Liver (tissue), 9 donors: ENCODE measurements around the gene NADSYN1. TPM values are rescaled to one million over a fixed set of nuclear protein-coding genes. Genes with fewer than 3 reads are reported as not detected.

Source experiments
- DNase-seq: peaks from one replicate; pipeline ENCODE4 v3.0.0-alpha.2; 2017; ENCODE audit warnings: low spot score
- H3K27ac ChIP-seq, 2 donors: one replicate each; pipeline ENCODE4 v1.7.0; 2013; ENCODE audit warnings: inconsistent platforms in 2 of 2, low read length in 2 of 2, control low read depth in 1 of 2, low read depth in 1 of 2, mild to moderate bottlenecking in 1 of 2
- H3K27me3 ChIP-seq, 4 donors: one replicate each; pipeline versions ENCODE4 v1.6.1 to v1.7.0; 2013; ENCODE audit warnings: low read length in 3 of 4, inconsistent platforms in 1 of 4, mild to moderate bottlenecking in 1 of 4, moderate library complexity in 1 of 4; ENCODE audit not compliant: control insufficient read depth in 4 of 4, insufficient read depth in 4 of 4
- H3K36me3 ChIP-seq, 4 donors: one replicate each; pipeline versions ENCODE4 v1.6.1 to v1.7.0; 2013; ENCODE audit warnings: low read length in 3 of 4, mild to moderate bottlenecking in 3 of 4, low read depth in 1 of 4, moderate library complexity in 1 of 4; ENCODE audit not compliant: control insufficient read depth in 4 of 4, insufficient read depth in 3 of 4
- H3K4me1 ChIP-seq, 4 donors: one replicate each; pipeline versions ENCODE4 v1.6.1 to v1.7.0; 2013; ENCODE audit warnings: low read length in 3 of 4, mild to moderate bottlenecking in 3 of 4, moderate library complexity in 1 of 4; ENCODE audit not compliant: control insufficient read depth in 4 of 4, insufficient read depth in 4 of 4
- H3K4me3 ChIP-seq, 3 donors: one replicate each; pipeline versions ENCODE4 v1.6.1 to v1.7.0; 2013; ENCODE audit warnings: low read length in 3 of 3, control low read depth in 1 of 3, low read depth in 1 of 3, mild to moderate bottlenecking in 1 of 3
- H3K9ac ChIP-seq, 2 donors: one replicate each; pipeline ENCODE4 v1.7.0; 2013; ENCODE audit warnings: low read length in 2 of 2, mild to moderate bottlenecking in 2 of 2, moderate library complexity in 2 of 2, control low read depth in 1 of 2, low read depth in 1 of 2
- H3K9me3 ChIP-seq, 4 donors: one replicate each; pipeline versions ENCODE4 v1.6.1 to v1.7.0; 2013; ENCODE audit warnings: low read length in 3 of 4; ENCODE audit not compliant: control insufficient read depth in 4 of 4
- EGR1 ChIP-seq, 2 donors: IDR thresholded peaks; 2 replicates each; pipeline ENCODE4 v1.6.1; 2016 to 2018; ENCODE audit warnings: antibody characterized with exemption in 2 of 2, low read depth in 2 of 2
- FOXA1 ChIP-seq: IDR thresholded peaks from 2 replicates; pipeline ENCODE4 v1.6.1; 2016; ENCODE audit warnings: antibody characterized with exemption
- FOXA2 ChIP-seq: IDR thresholded peaks from 2 replicates; pipeline ENCODE4 v1.6.1; 2016; ENCODE audit warnings: antibody characterized with exemption
- GABPA ChIP-seq, 2 donors: IDR thresholded peaks in 1 of 2; conservative IDR thresholded peaks in 1 of 2; 2 replicates each; pipeline ENCODE4 v1.6.1; 2016; ENCODE audit warnings: antibody characterized with exemption in 2 of 2, mild to moderate bottlenecking in 1 of 2, moderate library complexity in 1 of 2
- HNF4A ChIP-seq, 2 donors: conservative IDR thresholded peaks; 2 replicates each; pipeline ENCODE4 v1.6.1; 2016; ENCODE audit warnings: antibody characterized with exemption in 2 of 2, mild to moderate bottlenecking in 2 of 2
- HNF4G ChIP-seq: IDR thresholded peaks from 2 replicates; pipeline ENCODE4 v1.6.1; 2016; ENCODE audit warnings: antibody characterized with exemption
- NR2F2 ChIP-seq: IDR thresholded peaks from 2 replicates; pipeline ENCODE4 v1.6.1; 2016; ENCODE audit warnings: antibody characterized with exemption
- RAD21 ChIP-seq, 2 donors: IDR thresholded peaks; 2 replicates each; pipeline ENCODE4 v1.6.1; 2016; ENCODE audit warnings: antibody characterized with exemption in 2 of 2, mild to moderate bottlenecking in 2 of 2
- RXRA ChIP-seq, 2 donors: IDR thresholded peaks; 2 replicates each; pipeline ENCODE4 v1.6.1; 2017 to 2018; ENCODE audit warnings: antibody characterized with exemption in 2 of 2, mild to moderate bottlenecking in 1 of 2
- TAF1 ChIP-seq: conservative IDR thresholded peaks from 2 replicates; pipeline ENCODE4 v1.6.1; 2016; ENCODE audit warnings: antibody characterized with exemption, mild to moderate bottlenecking
- YY1 ChIP-seq: IDR thresholded peaks from 2 replicates; pipeline ENCODE4 v1.6.1; 2016; ENCODE audit warnings: antibody characterized with exemption, mild to moderate bottlenecking
- WGBS: extraction: QIAGEN DNeasy Blood & Tissue Kit; methylation state at CpG from one replicate; pipeline ENCODE4 v1.1.7; 2013; 5-methylcytosine and 5-hydroxymethylcytosine counted together
- polyA plus RNA-seq, 2 donors: library from polyadenylated mRNA; stranded (reverse) in 1 of 2; unstranded in 1 of 2; fragments of 200-250 nt in 1 of 2; fragments of >200 nt in 1 of 2; fragmentation: Nextera tagmentation in 1 of 2; extraction: Ambion mirVana in 1 of 2; gene quantifications; one replicate each; pipeline versions ENCODE4 v1.2.1 to v1.2.3, GENCODE V29; 2013 to 2015
- total RNA-seq, 2 donors: library from RNA; depleted of rRNA; stranded (reverse); fragments of >200 nt; gene quantifications; one replicate each; pipeline ENCODE4 v1.2.3, GENCODE V29; 2014
- TF ChIP-seq, protein P1 (sequence below): IDR thresholded peaks from 2 replicates; pipeline ENCODE4 v1.6.1; 2016; ENCODE audit warnings: antibody characterized with exemption
- TF ChIP-seq, protein P2 (sequence below): IDR thresholded peaks from 2 replicates; pipeline ENCODE4 v1.6.1; 2016; ENCODE audit warnings: antibody characterized with exemption
- TF ChIP-seq, protein P3 (sequence below): fragments of 150-350 bp; IDR thresholded peaks from 2 replicates; pipeline ENCODE4 v1.5.1; 2017; ENCODE audit warnings: improper control_type of control experiment, low read depth, low read length; ENCODE audit not compliant: missing input control
- donor health status: healthy.
- donor health status: healthy.
- donor health status: healthy.
- donor health status: healthy.
- donor health status: healthy.

The NADSYN1 gene
- total and polyA plus RNA-seq, 4 donors: 16.6 to 33.6 (median 22.2) TPM

DNA sequence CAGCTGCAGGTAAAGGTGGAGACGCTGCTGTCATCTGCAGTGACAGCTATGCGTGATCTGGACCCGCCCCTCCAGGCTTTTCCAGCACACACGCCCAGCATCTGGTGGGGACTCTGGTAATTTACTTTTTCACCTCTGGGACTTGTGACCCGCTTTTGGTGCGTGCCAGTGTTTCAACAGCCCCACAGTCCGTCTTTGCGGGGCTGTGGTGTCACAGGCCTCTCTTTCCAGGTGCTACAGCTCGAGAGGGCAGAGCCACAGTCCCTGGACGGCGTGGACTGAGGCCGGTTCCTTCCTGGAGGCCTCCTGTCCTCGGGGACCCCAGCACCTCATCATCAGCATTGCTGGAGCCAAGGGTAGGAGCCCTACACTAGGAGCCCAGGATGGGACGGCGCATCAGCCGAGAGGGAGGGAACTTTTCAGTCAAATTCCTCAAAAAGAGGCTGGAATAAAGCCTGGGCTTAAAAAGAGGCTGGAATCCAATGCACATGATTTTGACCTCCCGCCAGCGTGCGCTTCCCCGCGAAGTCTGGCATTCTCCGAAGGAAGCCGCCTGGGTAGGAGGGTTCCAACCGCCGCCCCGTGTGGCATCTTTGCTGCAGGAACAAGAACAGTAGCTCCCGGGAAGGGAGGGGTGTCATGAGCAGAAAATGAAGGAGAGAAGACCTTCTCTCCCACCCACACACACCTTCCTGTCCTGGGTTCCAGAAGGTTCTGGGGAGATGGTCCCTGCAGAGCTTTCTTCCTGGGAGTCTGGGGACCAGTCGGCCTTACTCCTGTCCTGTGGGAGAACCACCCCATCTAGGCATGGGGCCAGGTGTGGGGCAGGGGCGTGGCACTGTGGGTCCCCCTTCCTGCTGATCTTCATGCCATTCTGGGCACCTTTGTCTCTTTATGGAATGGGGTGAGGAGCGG is 48.3 kb downstream of the NADSYN1 start:
- Histone ChIP-seq H3K9me3 (no peaks in the 10 kb centered on the region), H3K27me3 (no peaks in the 10 kb centered on the region), H3K27ac (no peak overlapping the region), H3K36me3 (peaks cover 3 to 39% (median 21%) of the 10 kb centered on the region in 4 donors), H3K4me1 (peaks cover 0 to 10% (median 1%) of the 10 kb centered on the region in 4 donors), H3K9ac (no peak overlapping the region), H3K4me3 (no peak overlapping the region)
- WGBS: 95% methylated on average over 30 of the region's 30 CpGs
- TF ChIP-seq RAD21 (IDR thresholded peaks at IDR 0.05) (no peak), FOXA2 (no peak), HNF4A (conservative IDR thresholded peaks at IDR 0.05) (no peak), RXRA (IDR thresholded peaks at IDR 0.05) (no peak), YY1 (no peak), TAF1 (no peak)
- TF ChIP-seq, protein P1, sequence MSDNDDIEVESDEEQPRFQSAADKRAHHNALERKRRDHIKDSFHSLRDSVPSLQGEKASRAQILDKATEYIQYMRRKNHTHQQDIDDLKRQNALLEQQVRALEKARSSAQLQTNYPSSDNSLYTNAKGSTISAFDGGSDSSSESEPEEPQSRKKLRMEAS: no peak
- DNase-seq: no peak

DNA sequence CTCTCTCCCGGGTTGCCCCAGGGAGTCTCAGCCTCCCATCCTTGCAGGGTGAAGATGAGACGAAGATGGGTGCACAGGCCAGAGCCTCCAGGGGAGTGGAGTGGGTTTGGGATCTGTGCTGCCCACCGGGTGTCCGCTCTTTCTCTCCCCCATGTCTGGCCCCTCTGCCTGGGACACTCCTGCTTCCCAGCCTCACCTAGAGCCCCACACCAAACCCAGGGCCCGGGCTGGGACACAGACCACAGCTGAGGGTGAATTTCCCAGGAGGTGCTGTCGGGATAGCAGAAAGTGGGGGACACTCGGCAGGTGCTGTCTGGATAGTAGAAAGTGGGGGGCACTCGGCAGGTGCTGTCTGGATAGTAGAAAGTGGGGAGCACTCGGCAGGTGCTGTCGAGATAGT is 49.0 kb downstream of the NADSYN1 start:
- H3K4me3 ChIP-seq: no peak overlapping the region
- TF ChIP-seq RAD21 (IDR thresholded peaks at IDR 0.05) (no peak), GABPA (IDR thresholded peaks at IDR 0.05 in 1 of 2, conservative IDR thresholded peaks at IDR 0.05 in 1 of 2) (no peak), RXRA (IDR thresholded peaks at IDR 0.05) (no peak), EGR1 (IDR thresholded peaks at IDR 0.05; ENCODE audit: low read depth in 2 of 2) (no peak), NR2F2 (no peak), TAF1 (no peak), FOXA1 (no peak), HNF4A (conservative IDR thresholded peaks at IDR 0.05) (no peak), YY1 (no peak), HNF4G (no peak)
- TF ChIP-seq, protein P2, sequence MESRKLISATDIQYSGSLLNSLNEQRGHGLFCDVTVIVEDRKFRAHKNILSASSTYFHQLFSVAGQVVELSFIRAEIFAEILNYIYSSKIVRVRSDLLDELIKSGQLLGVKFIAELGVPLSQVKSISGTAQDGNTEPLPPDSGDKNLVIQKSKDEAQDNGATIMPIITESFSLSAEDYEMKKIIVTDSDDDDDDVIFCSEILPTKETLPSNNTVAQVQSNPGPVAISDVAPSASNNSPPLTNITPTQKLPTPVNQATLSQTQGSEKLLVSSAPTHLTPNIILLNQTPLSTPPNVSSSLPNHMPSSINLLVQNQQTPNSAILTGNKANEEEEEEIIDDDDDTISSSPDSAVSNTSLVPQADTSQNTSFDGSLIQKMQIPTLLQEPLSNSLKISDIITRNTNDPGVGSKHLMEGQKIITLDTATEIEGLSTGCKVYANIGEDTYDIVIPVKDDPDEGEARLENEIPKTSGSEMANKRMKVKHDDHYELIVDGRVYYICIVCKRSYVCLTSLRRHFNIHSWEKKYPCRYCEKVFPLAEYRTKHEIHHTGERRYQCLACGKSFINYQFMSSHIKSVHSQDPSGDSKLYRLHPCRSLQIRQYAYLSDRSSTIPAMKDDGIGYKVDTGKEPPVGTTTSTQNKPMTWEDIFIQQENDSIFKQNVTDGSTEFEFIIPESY: no peak
- TF ChIP-seq, protein P1: no peak
- TF ChIP-seq, protein P3, sequence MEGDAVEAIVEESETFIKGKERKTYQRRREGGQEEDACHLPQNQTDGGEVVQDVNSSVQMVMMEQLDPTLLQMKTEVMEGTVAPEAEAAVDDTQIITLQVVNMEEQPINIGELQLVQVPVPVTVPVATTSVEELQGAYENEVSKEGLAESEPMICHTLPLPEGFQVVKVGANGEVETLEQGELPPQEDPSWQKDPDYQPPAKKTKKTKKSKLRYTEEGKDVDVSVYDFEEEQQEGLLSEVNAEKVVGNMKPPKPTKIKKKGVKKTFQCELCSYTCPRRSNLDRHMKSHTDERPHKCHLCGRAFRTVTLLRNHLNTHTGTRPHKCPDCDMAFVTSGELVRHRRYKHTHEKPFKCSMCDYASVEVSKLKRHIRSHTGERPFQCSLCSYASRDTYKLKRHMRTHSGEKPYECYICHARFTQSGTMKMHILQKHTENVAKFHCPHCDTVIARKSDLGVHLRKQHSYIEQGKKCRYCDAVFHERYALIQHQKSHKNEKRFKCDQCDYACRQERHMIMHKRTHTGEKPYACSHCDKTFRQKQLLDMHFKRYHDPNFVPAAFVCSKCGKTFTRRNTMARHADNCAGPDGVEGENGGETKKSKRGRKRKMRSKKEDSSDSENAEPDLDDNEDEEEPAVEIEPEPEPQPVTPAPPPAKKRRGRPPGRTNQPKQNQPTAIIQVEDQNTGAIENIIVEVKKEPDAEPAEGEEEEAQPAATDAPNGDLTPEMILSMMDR: no peak
- no peaks in the 10 kb centered on the region for H3K9me3 ChIP-seq
- WGBS: 97% methylated on average over 10 of the region's 10 CpGs
- peaks cover 3 to 34% (median 19%) of the 10 kb centered on the region in 4 donors for H3K36me3 ChIP-seq
- H3K27me3 ChIP-seq: no peaks in the 10 kb centered on the region
- no peak for DNase-seq
- no peak overlapping the region for H3K9ac ChIP-seq
- no peak overlapping the region for H3K27ac ChIP-seq
- peaks cover 0 to 10% (median 1%) of the 10 kb centered on the region in 4 donors for H3K4me1 ChIP-seq
